CD4-positive, CD25-positive, alpha-beta regulatory T cell (primary cell): Measurements from ENCODE around the gene METTL4. TPM values are rescaled to one million over a fixed set of nuclear protein-coding genes. Genes with fewer than 3 reads are reported as not detected.
A peak's percentile ranks its signal among the peaks of the same experiment; 100 is the strongest.

ENCODE experiments used
- ATAC-seq, 2 donors: fragments of 150-1000 bp; cut with Tn5 transposase; one replicate each; pipeline ENCODE4 v1.10.0; 2021; ENCODE audit warnings: low read depth in 2 of 2, moderate number of reproducible peaks in 2 of 2, moderate library complexity in 1 of 2
- DNase-seq, 3 donors: peaks; one replicate each; pipeline versions ENCODE4 v3.0.0 to v3.0.0-alpha.2; 2012 to 2022; ENCODE audit warnings: mixed read lengths in 1 of 3
- H3K27ac ChIP-seq: one replicate; pipeline ENCODE4 v1.7.0; 2013; ENCODE audit warnings: mild to moderate bottlenecking, low read length; ENCODE audit not compliant: insufficient read depth, poor library complexity, severe bottlenecking
- H3K27me3 ChIP-seq: one replicate; pipeline ENCODE4 v1.7.0; 2013; ENCODE audit warnings: low read length; ENCODE audit not compliant: control insufficient read depth, insufficient read depth
- H3K36me3 ChIP-seq: one replicate; pipeline ENCODE4 v1.7.0; 2013; ENCODE audit warnings: mild to moderate bottlenecking, low read length, moderate library complexity; ENCODE audit not compliant: control insufficient read depth, insufficient read depth
- H3K4me1 ChIP-seq: 2 replicates; pipeline ENCODE4 v1.7.0; 2013; ENCODE audit warnings: mild to moderate bottlenecking, low read length; ENCODE audit not compliant: insufficient read depth, control insufficient read depth, poor library complexity, severe bottlenecking
- H3K4me3 ChIP-seq: one replicate; pipeline ENCODE4 v1.7.0; 2013; ENCODE audit warnings: low read depth, mild to moderate bottlenecking, low read length, moderate library complexity
- H3K9me3 ChIP-seq, 2 experiments: 1 replicate in 1 of 2; 2 replicates in 1 of 2; pipeline ENCODE4 v1.7.0; 2013; ENCODE audit warnings: low read length in 2 of 2, mild to moderate bottlenecking in 1 of 2, moderate library complexity in 1 of 2; ENCODE audit not compliant: control insufficient read depth in 2 of 2
- H3K27ac Mint-ChIP-seq, 3 donors: one replicate each; pipeline ENCODE4 v1.8.0; 2020 to 2022; ENCODE audit warnings: mild to moderate bottlenecking in 3 of 3, mixed read lengths in 3 of 3, moderate library complexity in 2 of 3
- H3K27me3 Mint-ChIP-seq: one replicate; pipeline ENCODE4 v1.8.0; 2022; ENCODE audit warnings: mild to moderate bottlenecking, mixed read lengths
- H3K36me3 Mint-ChIP-seq: one replicate; pipeline ENCODE4 v1.8.0; 2020; ENCODE audit warnings: mixed read lengths
- H3K4me1 Mint-ChIP-seq, 4 donors: one replicate each; pipeline ENCODE4 v1.8.0; 2020 to 2022; ENCODE audit warnings: mixed read lengths in 4 of 4, mild to moderate bottlenecking in 1 of 4
- H3K4me3 Mint-ChIP-seq, 4 donors: one replicate each; pipeline ENCODE4 v1.8.0; 2020 to 2022; ENCODE audit warnings: mild to moderate bottlenecking in 4 of 4, mixed read lengths in 4 of 4, moderate library complexity in 3 of 4
- H3K9me3 Mint-ChIP-seq, 7 donors: one replicate each; pipeline ENCODE4 v1.8.0; 2020 to 2022; ENCODE audit warnings: mixed read lengths in 7 of 7, mild to moderate bottlenecking in 3 of 7, moderate library complexity in 2 of 7
- polyA plus RNA-seq, 4 donors: library from polyadenylated mRNA; unstranded; fragments of 300-500 nt; fragmentation: Illumina TruSeq; gene quantifications; one replicate each; pipeline ENCODE4 v1.2.3, GENCODE V29; 2021
- total RNA-seq: library from RNA; stranded (reverse); gene quantifications from one replicate; pipeline ENCODE4 v1.2.3, GENCODE V29; 2022

METTL4 gene
- total and polyA plus RNA-seq, 5 donors from 2014 or later, result 15.1 to 23.3 (median 18.5) TPM

GRCh38 chr18:2559249-2559648 is 12.1 kb downstream of the METTL4 start:
- DNase-seq (no peak), ATAC-seq (no peak)
- Histone ChIP-seq H3K9me3 (no peaks in the 10 kb centered on the region), H3K4me3 (no peak overlapping the region), H3K4me1 (no peaks in the 10 kb centered on the region), H3K36me3 (peaks cover 13% of the 10 kb centered on the region), H3K27me3 (no peaks in the 10 kb centered on the region), H3K27ac (no peak overlapping the region)
- H3K27ac Mint-ChIP-seq, result no peak overlapping the region
- H3K27me3 Mint-ChIP-seq, result no peaks in the 10 kb centered on the region
- peaks cover 13 to 26% (median 19%) of the 10 kb centered on the region in 4 donors for H3K4me1 Mint-ChIP-seq
- H3K9me3 Mint-ChIP-seq, result no peaks in the 10 kb centered on the region
- H3K4me3 Mint-ChIP-seq, result no peak overlapping the region
- H3K36me3 Mint-ChIP-seq, result peaks cover 28% of the 10 kb centered on the region

- H3K4me3 ChIP-seq, result no peak overlapping the region
- H3K4me1 ChIP-seq, result no peaks in the 10 kb centered on the region
- H3K27me3 Mint-ChIP-seq, result no peaks in the 10 kb centered on the region
- no peaks in the 10 kb centered on the region for H3K27me3 ChIP-seq
- no peak for DNase-seq
- peaks cover 25% of the 10 kb centered on the region for H3K36me3 Mint-ChIP-seq
- no peak for ATAC-seq
- H3K9me3 Mint-ChIP-seq, result no peaks in the 10 kb centered on the region
- H3K36me3 ChIP-seq, result peaks cover 13% of the 10 kb centered on the region
- H3K4me1 Mint-ChIP-seq, result peaks cover 14 to 31% (median 24%) of the 10 kb centered on the region in 4 donors
- H3K9me3 ChIP-seq, result no peaks in the 10 kb centered on the region
- no peak overlapping the region for H3K4me3 Mint-ChIP-seq
- no peak overlapping the region for H3K27ac Mint-ChIP-seq
- no peak overlapping the region for H3K27ac ChIP-seq
These were observed 13.8 kb downstream of the METTL4 start for GRCh38 chr18:2557536-2557935.

- Histone ChIP-seq H3K4me1 (no peaks in the 10 kb centered on the region), H3K27ac (no peak overlapping the region), H3K36me3 (peaks cover 15% of the 10 kb centered on the region), H3K4me3 (no peak overlapping the region), H3K9me3 (no peaks in the 10 kb centered on the region), H3K27me3 (no peaks in the 10 kb centered on the region)
- Mint-ChIP-seq H3K27me3 (no peaks in the 10 kb centered on the region), H3K36me3 (peaks cover 24% of the 10 kb centered on the region), H3K9me3 (no peaks in the 10 kb centered on the region), H3K4me1 (peaks cover 6 to 28% (median 23%) of the 10 kb centered on the region in 4 donors), H3K4me3 (no peak overlapping the region), H3K27ac (no peak overlapping the region)
- DNase-seq (no peak), ATAC-seq (no peak)
These were observed 15.4 kb downstream of the METTL4 start for GRCh38 chr18:2555895-2556294.

- no peaks in the 10 kb centered on the region for H3K9me3 ChIP-seq
- H3K4me1 ChIP-seq, result no peaks in the 10 kb centered on the region
- Mint-ChIP-seq H3K9me3 (no peaks in the 10 kb centered on the region), H3K27ac (no peak overlapping the region), H3K27me3 (no peaks in the 10 kb centered on the region), H3K4me3 (no peak overlapping the region), H3K36me3 (peaks cover 32% of the 10 kb centered on the region), H3K4me1 (peaks cover 6 to 28% (median 23%) of the 10 kb centered on the region in 4 donors)
- H3K27me3 ChIP-seq, result no peaks in the 10 kb centered on the region
- H3K27ac ChIP-seq, result no peak overlapping the region
- H3K4me3 ChIP-seq, result no peak overlapping the region
- no peak for DNase-seq
- peaks cover 23% of the 10 kb centered on the region for H3K36me3 ChIP-seq
- no peak for ATAC-seq
These were observed 16.6 kb downstream of the METTL4 start for GRCh38 chr18:2554696-2555095.

DNA sequence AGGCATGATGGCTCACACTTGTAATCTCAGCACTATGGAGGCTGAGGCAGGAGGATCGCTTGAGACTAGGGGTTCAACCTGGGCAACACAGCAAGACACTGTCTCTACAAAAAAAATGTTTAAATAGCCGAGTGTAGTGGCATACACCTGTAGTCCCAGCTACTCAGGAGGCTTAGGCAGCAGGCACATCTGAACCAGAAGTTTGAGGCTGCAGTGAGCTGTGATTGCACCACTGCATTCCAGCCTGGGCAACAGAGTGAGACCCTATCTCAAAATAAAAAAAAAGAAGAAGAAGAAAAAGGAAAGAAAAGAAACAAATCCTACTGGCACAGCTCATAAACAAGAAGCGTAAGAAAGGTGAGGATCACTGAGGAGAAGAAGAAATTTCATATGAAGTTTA is 19.9 kb downstream of the METTL4 start:
- Mint-ChIP-seq H3K4me1 (peaks cover 16 to 36% (median 29%) of the 10 kb centered on the region in 4 donors), H3K27ac (peak overlapping the region in 2 of 3 donors; percentile 7 to 31), H3K9me3 (no peaks in the 10 kb centered on the region), H3K4me3 (no peak overlapping the region), H3K27me3 (no peaks in the 10 kb centered on the region), H3K36me3 (peaks cover 37% of the 10 kb centered on the region)
- Histone ChIP-seq H3K27ac (no peak overlapping the region), H3K4me1 (no peaks in the 10 kb centered on the region), H3K36me3 (peaks cover 28% of the 10 kb centered on the region), H3K27me3 (no peaks in the 10 kb centered on the region), H3K9me3 (no peaks in the 10 kb centered on the region), H3K4me3 (no peak overlapping the region)
- DNase-seq (no peak), ATAC-seq (no peak)

GRCh38 chr18:2549462-2549861 is 21.8 kb downstream of the METTL4 start:
- H3K4me3 Mint-ChIP-seq, result no peak overlapping the region
- Histone ChIP-seq H3K36me3 (peaks cover 32% of the 10 kb centered on the region), H3K4me1 (no peaks in the 10 kb centered on the region), H3K27me3 (no peaks in the 10 kb centered on the region), H3K4me3 (no peak overlapping the region), H3K9me3 (no peaks in the 10 kb centered on the region), H3K27ac (no peak overlapping the region)
- H3K27me3 Mint-ChIP-seq, result no peaks in the 10 kb centered on the region
- no peak overlapping the region for H3K27ac Mint-ChIP-seq
- ATAC-seq (no peak), DNase-seq (no peak)
- H3K36me3 Mint-ChIP-seq, result peaks cover 43% of the 10 kb centered on the region
- no peaks in the 10 kb centered on the region for H3K9me3 Mint-ChIP-seq
- H3K4me1 Mint-ChIP-seq, result peaks cover 20 to 39% (median 31%) of the 10 kb centered on the region in 4 donors

GRCh38 chr18:2547477-2548087 is 23.7 kb downstream of the METTL4 start:
- Histone ChIP-seq H3K36me3 (peaks cover 34% of the 10 kb centered on the region), H3K27ac (no peak overlapping the region), H3K27me3 (no peaks in the 10 kb centered on the region), H3K4me3 (no peak overlapping the region), H3K9me3 (no peaks in the 10 kb centered on the region), H3K4me1 (no peaks in the 10 kb centered on the region)
- Mint-ChIP-seq H3K27ac (peak overlapping the region; percentile 11 to 39 (median 39)), H3K4me3 (no peak overlapping the region), H3K4me1 (peaks cover 20 to 36% (median 25%) of the 10 kb centered on the region in 4 donors), H3K27me3 (no peaks in the 10 kb centered on the region), H3K9me3 (no peaks in the 10 kb centered on the region), H3K36me3 (peaks cover 37% of the 10 kb centered on the region)
- peak in 1 of 2 donors; percentile 63 for ATAC-seq
- peak in 2 of 3 donors; percentile 54 to 72 for DNase-seq

GRCh38 chr18:2545155-2545554 is 26.1 kb downstream of the METTL4 start:
- Mint-ChIP-seq H3K27ac (no peak overlapping the region), H3K36me3 (peaks cover 26% of the 10 kb centered on the region), H3K27me3 (no peaks in the 10 kb centered on the region), H3K9me3 (no peaks in the 10 kb centered on the region), H3K4me3 (no peak overlapping the region), H3K4me1 (peaks cover 20 to 32% (median 25%) of the 10 kb centered on the region in 4 donors)
- DNase-seq, result no peak
- Histone ChIP-seq H3K4me3 (no peak overlapping the region), H3K27ac (no peak overlapping the region), H3K27me3 (no peaks in the 10 kb centered on the region), H3K4me1 (peaks cover 6% of the 10 kb centered on the region), H3K9me3 (no peaks in the 10 kb centered on the region), H3K36me3 (peaks cover 21% of the 10 kb centered on the region)
- ATAC-seq, result no peak
